SK-N-SH (cell line): ENCODE measurements around the gene TMC1.

Source experiments
- FOXJ3 ChIP-seq: sonication (generic); formaldehyde crosslinking; IDR thresholded peaks from 2 replicates; pipeline ENCODE4 v1.5.1; 2020; ENCODE audit warnings: mild to moderate bottlenecking, missing genetic modification reagents
- MAX ChIP-seq: IDR thresholded peaks from 2 replicates; pipeline ENCODE4 v1.4.0; 2012; ENCODE audit warnings: low read depth
- MXI1 ChIP-seq: IDR thresholded peaks from 2 replicates; pipeline ENCODE4 v1.6.1; 2012; ENCODE audit warnings: mild to moderate bottlenecking, low read depth, low read length, improper control_type of control experiment
- POLR2AphosphoS5 ChIP-seq: IDR thresholded peaks from 2 replicates; pipeline ENCODE4 v1.6.1; 2012; ENCODE audit warnings: low read depth, low read length
- RAD21 ChIP-seq: IDR thresholded peaks from 2 replicates; pipeline ENCODE4 v1.6.1; 2012; ENCODE audit warnings: mild to moderate bottlenecking, low read length
- RFX5 ChIP-seq: IDR thresholded peaks from 2 replicates; pipeline ENCODE4 v1.6.1; 2012; ENCODE audit warnings: mild to moderate bottlenecking, improper control_type of control experiment, low read length
- SIN3A ChIP-seq: IDR thresholded peaks from 2 replicates; pipeline ENCODE4 v1.6.1; 2012; ENCODE audit warnings: low read depth, mild to moderate bottlenecking, low read length, moderate library complexity, borderline replicate concordance
- TAF1 ChIP-seq: IDR thresholded peaks from 2 replicates; pipeline ENCODE4 v1.6.1; 2012; ENCODE audit warnings: low read depth, mild to moderate bottlenecking, low read length, moderate library complexity, borderline replicate concordance
- TCF12 ChIP-seq: IDR thresholded peaks from 2 replicates; pipeline ENCODE4 v1.4.0; 2012
- TF ChIP-seq, protein P1 (sequence below): fragments of 200-600 bp; sonication (generic); IDR thresholded peaks from 2 replicates; pipeline ENCODE4 v1.6.1; 2017; ENCODE audit warnings: antibody characterized with exemption, mild to moderate bottlenecking, moderate library complexity

DNA sequence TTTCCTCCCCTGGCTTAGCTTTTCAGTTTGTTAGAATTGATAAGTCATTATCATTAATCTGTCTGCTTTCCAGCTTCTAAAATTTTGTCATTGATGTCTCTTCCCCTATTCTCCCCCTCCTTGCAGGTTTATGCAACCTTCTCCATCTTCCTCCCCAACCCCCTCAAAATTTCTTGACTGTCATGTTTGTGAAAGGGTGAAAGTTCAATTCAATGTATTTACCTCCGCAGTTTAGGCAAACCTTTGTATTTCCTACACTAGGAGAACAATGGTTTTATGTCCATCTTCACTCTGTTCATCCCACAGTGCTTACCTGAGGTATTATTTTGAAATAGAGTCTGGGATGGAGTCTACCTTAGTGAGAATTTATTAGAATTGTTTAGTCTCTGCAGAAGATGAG, 313.6 kb downstream of the TMC1 start:
- TF ChIP-seq POLR2AphosphoS5 (no peak), FOXJ3 (CRISPR knock-in tag) (no peak), MXI1 (no peak), TAF1 (no peak), RFX5 (no peak), RAD21 (no peak), MAX (no peak), SIN3A (no peak), TCF12 (no peak)
- TF ChIP-seq, protein P1, sequence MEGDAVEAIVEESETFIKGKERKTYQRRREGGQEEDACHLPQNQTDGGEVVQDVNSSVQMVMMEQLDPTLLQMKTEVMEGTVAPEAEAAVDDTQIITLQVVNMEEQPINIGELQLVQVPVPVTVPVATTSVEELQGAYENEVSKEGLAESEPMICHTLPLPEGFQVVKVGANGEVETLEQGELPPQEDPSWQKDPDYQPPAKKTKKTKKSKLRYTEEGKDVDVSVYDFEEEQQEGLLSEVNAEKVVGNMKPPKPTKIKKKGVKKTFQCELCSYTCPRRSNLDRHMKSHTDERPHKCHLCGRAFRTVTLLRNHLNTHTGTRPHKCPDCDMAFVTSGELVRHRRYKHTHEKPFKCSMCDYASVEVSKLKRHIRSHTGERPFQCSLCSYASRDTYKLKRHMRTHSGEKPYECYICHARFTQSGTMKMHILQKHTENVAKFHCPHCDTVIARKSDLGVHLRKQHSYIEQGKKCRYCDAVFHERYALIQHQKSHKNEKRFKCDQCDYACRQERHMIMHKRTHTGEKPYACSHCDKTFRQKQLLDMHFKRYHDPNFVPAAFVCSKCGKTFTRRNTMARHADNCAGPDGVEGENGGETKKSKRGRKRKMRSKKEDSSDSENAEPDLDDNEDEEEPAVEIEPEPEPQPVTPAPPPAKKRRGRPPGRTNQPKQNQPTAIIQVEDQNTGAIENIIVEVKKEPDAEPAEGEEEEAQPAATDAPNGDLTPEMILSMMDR: no peak
